Measurements from ENCODE around the gene LCAT.

GRCh38 chr16:67923414-67924116 lies 20.4 kb downstream of the LCAT start:
- TF ChIP-seq CTCF (IDR thresholded peaks at IDR 0.05), result no peak
- TF ChIP-seq SIN3A (IDR thresholded peaks at IDR 0.05; ENCODE audit: borderline replicate concordance, insufficient read depth, low read depth, low read length), result no peak
- no peak for TF ChIP-seq POLR2AphosphoS5 (IDR thresholded peaks at IDR 0.05; ENCODE audit: low read depth, low read length)
- TF ChIP-seq REST (IDR thresholded peaks at IDR 0.05; ENCODE audit: insufficient read depth in 1 of 2, low read depth in 2 of 2, low read length in 1 of 2), result no peak
- no peak for TF ChIP-seq TCF7L2 (IDR thresholded peaks at IDR 0.05; ENCODE audit: low read depth, low read length)
